ENCODE measurements around the gene EMD.
A peak's percentile ranks its signal among the peaks of the same experiment; 100 is the strongest.

The EMD gene

DNA sequence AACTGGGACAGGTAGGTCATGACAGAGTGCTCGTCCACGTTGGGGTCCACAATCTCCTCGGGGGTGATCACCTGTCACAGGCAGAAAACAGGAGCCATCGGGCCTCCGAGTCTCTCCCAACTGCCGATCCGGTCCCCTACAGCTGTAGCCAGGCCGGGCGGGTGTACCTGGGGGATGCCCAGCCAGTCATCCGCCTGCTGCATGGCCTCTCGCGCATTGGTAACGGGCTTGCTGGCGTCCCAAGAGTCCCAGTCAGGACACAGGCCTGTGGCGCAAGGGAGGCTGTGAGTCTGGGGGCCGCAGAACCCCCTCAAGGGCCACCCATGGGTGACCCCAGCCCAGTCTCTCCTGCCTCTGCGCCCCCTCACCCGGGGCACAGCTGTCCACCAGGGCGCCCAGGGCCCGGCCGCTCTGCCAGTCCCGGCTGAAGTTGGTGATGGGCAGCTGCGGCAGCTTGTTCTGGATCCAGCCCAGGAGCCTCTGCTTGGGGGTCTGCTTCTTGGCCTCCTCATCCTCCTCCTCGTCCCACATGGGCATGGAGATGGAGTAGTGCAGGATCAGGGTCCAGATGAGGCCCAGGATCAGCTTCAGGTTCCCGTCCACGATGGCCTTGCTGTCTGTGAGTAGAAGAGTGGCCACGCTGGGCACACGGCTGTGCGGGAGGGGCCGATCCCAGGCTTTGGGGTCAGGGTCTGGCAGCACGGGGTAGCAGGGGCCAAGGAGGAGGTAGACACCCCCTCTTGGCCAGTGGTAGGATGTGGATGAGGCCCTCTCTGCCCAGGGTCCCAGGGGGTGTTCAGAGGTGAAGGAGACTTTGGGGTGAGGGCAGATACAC lies 11.4 kb upstream of the EMD start:
- TF ChIP-seq TAF1 (IDR thresholded peaks at IDR 0.05; ENCODE audit: borderline replicate concordance, insufficient read depth, low read length) (no peak), FOXP2 (optimal IDR thresholded peaks at IDR 0.05; ENCODE audit: borderline replicate concordance, extremely low read depth, extremely low read length, insufficient read depth) (no peak), SIN3A (IDR thresholded peaks at IDR 0.05; ENCODE audit: borderline replicate concordance, insufficient read depth, low read length) (no peak), POLR2AphosphoS5 (IDR thresholded peaks at IDR 0.05; ENCODE audit: low read depth, low read length) (no peak)
- TF ChIP-seq, protein P1, sequence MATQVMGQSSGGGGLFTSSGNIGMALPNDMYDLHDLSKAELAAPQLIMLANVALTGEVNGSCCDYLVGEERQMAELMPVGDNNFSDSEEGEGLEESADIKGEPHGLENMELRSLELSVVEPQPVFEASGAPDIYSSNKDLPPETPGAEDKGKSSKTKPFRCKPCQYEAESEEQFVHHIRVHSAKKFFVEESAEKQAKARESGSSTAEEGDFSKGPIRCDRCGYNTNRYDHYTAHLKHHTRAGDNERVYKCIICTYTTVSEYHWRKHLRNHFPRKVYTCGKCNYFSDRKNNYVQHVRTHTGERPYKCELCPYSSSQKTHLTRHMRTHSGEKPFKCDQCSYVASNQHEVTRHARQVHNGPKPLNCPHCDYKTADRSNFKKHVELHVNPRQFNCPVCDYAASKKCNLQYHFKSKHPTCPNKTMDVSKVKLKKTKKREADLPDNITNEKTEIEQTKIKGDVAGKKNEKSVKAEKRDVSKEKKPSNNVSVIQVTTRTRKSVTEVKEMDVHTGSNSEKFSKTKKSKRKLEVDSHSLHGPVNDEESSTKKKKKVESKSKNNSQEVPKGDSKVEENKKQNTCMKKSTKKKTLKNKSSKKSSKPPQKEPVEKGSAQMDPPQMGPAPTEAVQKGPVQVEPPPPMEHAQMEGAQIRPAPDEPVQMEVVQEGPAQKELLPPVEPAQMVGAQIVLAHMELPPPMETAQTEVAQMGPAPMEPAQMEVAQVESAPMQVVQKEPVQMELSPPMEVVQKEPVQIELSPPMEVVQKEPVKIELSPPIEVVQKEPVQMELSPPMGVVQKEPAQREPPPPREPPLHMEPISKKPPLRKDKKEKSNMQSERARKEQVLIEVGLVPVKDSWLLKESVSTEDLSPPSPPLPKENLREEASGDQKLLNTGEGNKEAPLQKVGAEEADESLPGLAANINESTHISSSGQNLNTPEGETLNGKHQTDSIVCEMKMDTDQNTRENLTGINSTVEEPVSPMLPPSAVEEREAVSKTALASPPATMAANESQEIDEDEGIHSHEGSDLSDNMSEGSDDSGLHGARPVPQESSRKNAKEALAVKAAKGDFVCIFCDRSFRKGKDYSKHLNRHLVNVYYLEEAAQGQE (IDR thresholded peaks at IDR 0.05; ENCODE audit: insufficient read depth in 1 of 2, low read depth in 2 of 2, low read length in 2 of 2) = no peak

DNA sequence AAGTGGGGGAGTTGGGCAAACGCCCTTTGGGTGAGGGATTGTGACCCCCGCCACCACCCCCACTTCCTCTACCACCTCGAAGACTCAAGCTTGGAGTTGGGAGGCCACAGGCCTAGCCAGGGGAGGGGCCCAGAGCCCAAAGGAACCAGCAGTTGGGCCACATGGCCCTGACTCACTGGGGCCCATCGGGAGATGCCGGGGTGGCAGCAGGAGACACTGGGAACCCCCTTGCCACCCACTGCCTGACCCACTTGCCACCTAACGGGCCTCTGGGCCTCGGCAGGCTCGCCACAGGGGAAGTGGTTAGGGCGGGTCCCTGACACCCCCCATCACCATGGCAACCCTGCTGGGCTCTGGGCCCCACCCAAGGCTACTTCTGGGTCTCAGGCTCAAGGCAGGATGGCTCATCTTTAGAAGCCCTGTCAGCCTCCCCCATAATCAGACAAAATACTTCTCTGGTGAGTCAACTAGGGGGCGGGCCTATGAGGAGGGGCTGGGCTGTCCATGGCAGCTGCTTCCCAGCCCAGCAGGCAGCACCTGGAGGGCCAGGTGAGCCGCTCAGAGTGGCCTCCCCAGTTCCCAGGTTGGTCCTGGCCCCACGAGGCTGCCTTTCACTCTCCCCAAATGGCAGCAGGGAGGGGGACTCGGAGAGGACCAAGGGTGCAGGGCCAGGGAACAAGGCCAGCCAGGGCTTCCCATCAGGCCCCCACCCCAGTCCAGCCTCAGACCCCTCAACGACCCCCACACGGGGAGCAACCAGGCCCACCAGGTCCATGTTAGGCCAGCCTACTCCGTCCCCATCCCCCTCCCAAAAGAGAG lies 10.3 kb upstream of the EMD start:
- TF ChIP-seq, protein P1 (IDR thresholded peaks at IDR 0.05; ENCODE audit: insufficient read depth in 1 of 2, low read depth in 2 of 2, low read length in 2 of 2) = no peak
- no peak for TF ChIP-seq SIN3A (IDR thresholded peaks at IDR 0.05; ENCODE audit: borderline replicate concordance, insufficient read depth, low read length)
- no peak for TF ChIP-seq FOXP2 (optimal IDR thresholded peaks at IDR 0.05; ENCODE audit: borderline replicate concordance, extremely low read depth, extremely low read length, insufficient read depth)
- TF ChIP-seq TAF1 (IDR thresholded peaks at IDR 0.05; ENCODE audit: borderline replicate concordance, insufficient read depth, low read length) = no peak
- TF ChIP-seq POLR2AphosphoS5 (IDR thresholded peaks at IDR 0.05; ENCODE audit: low read depth, low read length) = no peak

DNA sequence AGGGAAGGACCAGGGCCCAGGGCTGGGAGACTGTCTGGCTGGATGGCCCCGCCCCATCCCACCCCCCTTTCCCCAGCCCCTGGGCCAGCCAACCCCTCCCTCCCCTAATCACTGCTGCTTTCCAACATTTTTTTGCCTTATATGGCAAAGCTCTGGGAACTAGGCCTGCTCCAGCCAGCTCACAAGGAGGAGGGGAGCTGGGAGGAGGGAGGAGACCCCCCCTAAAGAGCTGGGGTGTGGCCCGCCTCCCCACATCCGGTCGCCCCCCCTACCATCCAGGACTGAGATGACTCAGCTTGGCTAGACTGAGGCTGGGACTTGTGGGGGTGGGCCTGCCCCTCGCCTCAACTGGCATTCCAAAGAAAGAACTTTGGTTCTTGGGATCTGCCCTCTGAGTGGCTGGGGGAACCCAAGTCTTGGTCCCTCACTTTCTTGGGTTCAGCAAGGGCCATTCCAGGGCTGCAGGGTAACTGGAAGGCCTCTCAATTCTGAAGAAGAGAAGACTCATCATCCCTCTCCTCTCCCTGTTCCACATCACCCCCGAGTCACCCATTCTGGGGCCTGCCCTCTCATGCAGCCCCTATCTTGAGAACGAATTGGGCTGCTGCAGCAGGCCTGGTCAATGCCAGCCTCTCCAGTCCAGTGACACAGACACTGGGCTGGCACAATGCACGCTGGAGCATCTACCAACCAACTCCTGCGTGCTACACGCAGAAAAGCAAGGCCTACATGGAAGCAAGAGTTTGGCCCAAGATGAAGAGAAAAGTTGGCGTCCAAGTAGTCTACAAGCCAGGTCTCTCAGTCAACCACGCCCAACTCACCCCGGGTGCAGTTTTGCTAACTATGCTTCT lies 9.4 kb upstream of the EMD start:
- TF ChIP-seq, protein P1 (IDR thresholded peaks at IDR 0.05; ENCODE audit: insufficient read depth in 1 of 2, low read depth in 2 of 2, low read length in 2 of 2) = 0 out of 4 replicates have a peak, but pooled peaks of 1 of the 2 experiments have one; percentile 6
- no peak for TF ChIP-seq SIN3A (IDR thresholded peaks at IDR 0.05; ENCODE audit: borderline replicate concordance, insufficient read depth, low read length)
- TF ChIP-seq TAF1 (IDR thresholded peaks at IDR 0.05; ENCODE audit: borderline replicate concordance, insufficient read depth, low read length) = no peak
- no peak for TF ChIP-seq FOXP2 (optimal IDR thresholded peaks at IDR 0.05; ENCODE audit: borderline replicate concordance, extremely low read depth, extremely low read length, insufficient read depth)
- peak; percentile 33; the same call in 1 of the 2 replicates for TF ChIP-seq POLR2AphosphoS5 (IDR thresholded peaks at IDR 0.05; ENCODE audit: low read depth, low read length)

DNA sequence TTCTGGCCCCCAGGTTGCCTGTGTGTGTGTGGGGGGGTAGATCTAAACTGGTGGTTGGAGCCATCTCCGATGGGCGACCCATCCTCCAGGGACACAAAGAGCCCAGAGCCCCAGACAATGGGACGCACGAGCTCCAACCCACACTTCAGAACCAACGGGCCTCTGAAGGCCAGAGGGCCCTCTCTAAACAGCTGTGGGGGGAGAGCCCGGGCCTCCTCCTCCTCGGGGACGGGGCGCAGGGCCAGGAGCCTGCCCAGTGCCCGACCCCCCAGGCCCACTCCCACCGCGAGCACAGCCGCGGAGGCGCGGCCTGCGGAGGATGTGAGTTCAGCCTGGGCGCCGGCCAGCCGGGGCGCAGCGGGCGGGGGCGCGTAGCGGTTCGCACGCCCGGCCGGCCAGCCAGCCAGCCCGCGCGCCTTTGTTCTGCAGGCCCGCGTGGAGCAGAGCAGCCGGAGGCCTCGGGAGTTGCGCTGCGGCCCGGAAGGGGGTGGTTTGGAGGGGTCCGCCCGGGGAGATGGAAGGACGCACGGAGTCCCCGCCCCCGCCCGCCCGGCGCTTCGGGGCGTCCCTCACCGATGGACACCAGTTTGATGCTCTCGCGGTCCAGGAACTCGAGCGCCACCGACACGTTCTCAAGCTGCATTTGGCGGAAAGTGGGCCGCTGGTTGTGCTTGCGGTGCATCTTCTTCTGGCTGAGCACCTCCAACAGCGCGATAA lies 8.6 kb upstream of the EMD start:
- TF ChIP-seq TAF1 (IDR thresholded peaks at IDR 0.05; ENCODE audit: borderline replicate concordance, insufficient read depth, low read length) (no peak), POLR2AphosphoS5 (IDR thresholded peaks at IDR 0.05; ENCODE audit: low read depth, low read length) (no peak), FOXP2 (optimal IDR thresholded peaks at IDR 0.05; ENCODE audit: borderline replicate concordance, extremely low read depth, extremely low read length, insufficient read depth) (no peak), SIN3A (IDR thresholded peaks at IDR 0.05; ENCODE audit: borderline replicate concordance, insufficient read depth, low read length) (no peak)
- TF ChIP-seq, protein P1 (IDR thresholded peaks at IDR 0.05; ENCODE audit: insufficient read depth in 1 of 2, low read depth in 2 of 2, low read length in 2 of 2) = no peak

Data from PFSK-1 (cell line).